ENCODE results near the gene APP. TPM values are rescaled to one million over a fixed set of nuclear protein-coding genes. Genes with fewer than 3 reads are reported as not detected.

Gene APP
- 27.9 TPM for polyA plus RNA-seq (2012; ENCODE audit: missing spikeins)

DNA sequence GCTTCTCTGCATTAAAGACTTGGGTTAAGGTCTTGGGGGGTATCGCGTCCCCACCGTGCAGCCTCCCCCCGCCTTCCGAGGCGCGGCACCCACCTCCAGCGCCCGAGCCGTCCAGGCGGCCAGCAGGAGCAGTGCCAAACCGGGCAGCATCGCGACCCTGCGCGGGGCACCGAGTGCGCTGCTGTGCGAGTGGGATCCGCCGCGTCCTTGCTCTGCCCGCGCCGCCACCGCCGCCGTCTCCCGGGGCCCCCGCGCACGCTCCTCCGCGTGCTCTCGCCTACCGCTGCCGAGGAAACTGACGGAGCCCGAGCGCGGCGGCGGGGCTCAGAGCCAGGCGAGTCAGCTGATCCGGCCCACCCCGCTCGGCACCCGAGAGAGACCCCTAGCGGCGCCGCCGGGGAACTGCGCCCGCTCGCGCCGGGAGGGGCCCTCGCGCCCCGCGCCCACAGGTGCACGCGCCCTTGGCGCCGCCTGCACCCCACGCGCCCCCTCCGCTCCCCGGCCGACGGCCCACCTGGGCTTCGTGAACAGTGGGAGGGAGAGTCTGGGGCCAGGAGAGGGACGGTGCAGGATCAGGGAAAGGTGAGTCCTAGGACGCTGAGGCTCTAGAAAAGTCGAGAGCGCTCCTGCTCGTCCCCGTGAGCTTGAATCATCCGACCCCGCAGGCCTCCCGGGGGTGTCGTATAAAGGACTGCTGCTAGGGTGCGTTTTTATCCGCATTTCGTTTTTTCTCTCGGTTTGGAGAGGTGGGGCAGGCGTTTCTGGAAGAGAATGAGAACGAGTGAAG lies at the start of gene APP:
APP (minus strand) TSS at position 300 of the 787 bp plus-strand sequence; CDS start at position 150, 150 bp downstream.
- DNase-seq (ENCODE audit: insufficient read length) (peak; percentile 95), FAIRE-seq (peak; percentile 92)
- TF ChIP-seq TAF1 (IDR thresholded peaks at IDR 0.05; ENCODE audit: borderline replicate concordance, low read depth, low read length) (peak; percentile 47; the same call in 1 of the 2 replicates), POLR2A (IDR thresholded peaks at IDR 0.05; ENCODE audit: low read depth, low read length) (peak; percentile 53; the same call in 1 of the 2 replicates), POLR2AphosphoS5 (IDR thresholded peaks at IDR 0.05; ENCODE audit: low read depth, low read length) (no peak)

DNA sequence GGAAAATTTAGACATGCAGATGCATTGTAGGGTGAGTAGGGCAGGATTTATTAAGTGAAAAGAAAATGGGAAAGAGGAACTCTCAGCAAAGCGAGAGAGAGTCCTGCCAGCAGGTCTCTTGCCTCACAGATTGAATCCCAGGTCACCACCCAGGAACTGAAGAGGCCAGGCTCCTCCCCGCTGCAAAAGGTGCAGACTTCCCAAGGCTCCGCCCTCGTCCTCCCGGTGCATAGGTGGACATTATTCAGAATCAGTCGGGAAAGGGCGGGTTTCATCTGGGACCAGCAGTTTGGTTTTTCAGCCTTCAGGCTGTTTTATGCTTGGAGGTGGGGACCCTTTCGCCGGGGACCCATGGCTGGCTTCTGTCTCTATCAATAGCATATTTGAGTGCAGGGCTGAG lies 41.6 kb upstream of the APP start:
- FAIRE-seq, result no peak
- no peak for DNase-seq (ENCODE audit: insufficient read length)
- TF ChIP-seq POLR2A (IDR thresholded peaks at IDR 0.05; ENCODE audit: low read depth, low read length), result no peak
- TF ChIP-seq POLR2AphosphoS5 (IDR thresholded peaks at IDR 0.05; ENCODE audit: low read depth, low read length), result no peak
- TF ChIP-seq TAF1 (IDR thresholded peaks at IDR 0.05; ENCODE audit: borderline replicate concordance, low read depth, low read length), result no peak

DNA sequence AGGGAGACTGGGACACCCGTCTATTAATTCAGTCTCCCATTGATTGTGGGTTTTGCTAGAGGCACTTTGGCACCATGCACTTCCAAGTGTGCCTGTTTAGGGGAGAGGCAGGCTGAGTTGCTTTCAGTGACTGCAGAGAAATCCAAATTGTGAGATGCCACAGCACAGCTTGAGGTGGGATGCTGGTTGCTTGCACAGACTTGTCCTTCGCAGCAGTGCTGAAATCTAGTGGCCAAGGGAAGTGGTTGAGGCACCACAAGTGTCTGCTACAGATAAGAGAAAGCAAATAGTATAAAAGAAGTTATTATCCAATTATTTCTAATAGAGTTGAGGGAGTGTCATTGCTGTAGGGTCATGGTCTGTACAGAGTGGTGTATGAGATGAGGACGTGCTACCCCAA lies 40.0 kb upstream of the APP start:
- TF ChIP-seq POLR2A (IDR thresholded peaks at IDR 0.05; ENCODE audit: low read depth, low read length), result no peak
- no peak for TF ChIP-seq POLR2AphosphoS5 (IDR thresholded peaks at IDR 0.05; ENCODE audit: low read depth, low read length)
- TF ChIP-seq TAF1 (IDR thresholded peaks at IDR 0.05; ENCODE audit: borderline replicate concordance, low read depth, low read length), result no peak
- no peak for FAIRE-seq
- no peak for DNase-seq (ENCODE audit: insufficient read length)

DNA sequence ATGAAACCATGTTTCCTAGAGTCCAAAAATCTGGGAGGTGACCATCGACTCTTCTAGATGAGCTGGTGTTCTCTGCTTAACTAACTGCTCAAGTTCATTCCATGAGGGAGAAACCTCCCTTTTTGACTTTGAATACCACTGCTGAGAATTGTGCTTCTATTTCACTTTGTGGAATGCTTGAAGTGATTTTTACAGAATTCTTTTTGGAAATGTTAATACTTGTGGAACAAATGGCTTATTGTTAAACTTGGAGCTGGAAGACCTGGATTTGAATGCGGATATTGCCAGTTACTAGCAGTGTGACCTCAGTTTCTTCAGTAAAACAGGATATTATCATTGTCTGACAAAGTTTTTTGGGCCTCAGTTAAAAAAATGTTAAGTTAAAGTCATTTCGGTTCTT lies 36.5 kb upstream of the APP start:
- no peak for DNase-seq (ENCODE audit: insufficient read length)
- TF ChIP-seq POLR2A (IDR thresholded peaks at IDR 0.05; ENCODE audit: low read depth, low read length), result no peak
- no peak for TF ChIP-seq TAF1 (IDR thresholded peaks at IDR 0.05; ENCODE audit: borderline replicate concordance, low read depth, low read length)
- TF ChIP-seq POLR2AphosphoS5 (IDR thresholded peaks at IDR 0.05; ENCODE audit: low read depth, low read length), result no peak
- FAIRE-seq, result no peak

DNA sequence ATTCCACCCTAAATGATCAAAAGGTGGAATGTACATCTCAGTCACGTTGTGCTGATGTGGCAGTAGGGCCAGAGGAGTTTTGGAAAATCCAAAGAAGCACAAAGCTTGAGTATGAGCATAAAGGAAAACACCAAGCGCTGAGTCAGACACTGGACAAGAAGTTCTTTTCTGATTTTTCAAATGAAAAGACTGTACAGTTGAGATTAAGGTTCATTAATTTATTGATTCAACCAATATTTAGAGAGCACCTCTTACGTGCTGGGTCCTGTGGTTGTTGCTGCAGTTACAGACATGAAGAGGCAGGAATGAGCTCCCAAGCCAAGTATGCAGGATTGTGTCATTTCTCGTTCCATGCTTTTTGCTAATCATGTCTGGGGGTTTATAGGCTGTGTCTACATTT lies 28.9 kb upstream of the APP start:
- no peak for DNase-seq (ENCODE audit: insufficient read length)
- FAIRE-seq, result no peak
- TF ChIP-seq POLR2A (IDR thresholded peaks at IDR 0.05; ENCODE audit: low read depth, low read length) (no peak), TAF1 (IDR thresholded peaks at IDR 0.05; ENCODE audit: borderline replicate concordance, low read depth, low read length) (no peak), POLR2AphosphoS5 (IDR thresholded peaks at IDR 0.05; ENCODE audit: low read depth, low read length) (no peak)

DNA sequence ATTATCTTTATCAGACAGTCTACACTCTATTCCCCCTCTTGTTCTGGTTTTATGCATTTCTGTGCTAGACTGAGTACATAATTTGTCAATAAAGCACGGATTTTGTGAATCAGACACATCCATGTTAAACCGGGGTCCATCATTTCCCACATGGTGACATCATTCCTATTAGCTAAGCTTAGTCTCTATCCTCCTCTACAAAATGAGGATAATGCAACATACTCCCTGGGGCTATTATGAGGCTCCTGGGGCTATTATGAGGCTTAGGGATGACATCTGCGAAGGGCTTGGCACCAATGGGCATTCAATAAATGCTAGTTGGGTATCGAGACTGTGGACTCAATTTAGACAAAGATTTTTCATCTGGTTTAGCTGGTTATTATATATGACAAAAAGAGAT lies 25.1 kb upstream of the APP start:
- no peak for DNase-seq (ENCODE audit: insufficient read length)
- TF ChIP-seq TAF1 (IDR thresholded peaks at IDR 0.05; ENCODE audit: borderline replicate concordance, low read depth, low read length) (no peak), POLR2A (IDR thresholded peaks at IDR 0.05; ENCODE audit: low read depth, low read length) (no peak), POLR2AphosphoS5 (IDR thresholded peaks at IDR 0.05; ENCODE audit: low read depth, low read length) (no peak)
- no peak for FAIRE-seq

DNA sequence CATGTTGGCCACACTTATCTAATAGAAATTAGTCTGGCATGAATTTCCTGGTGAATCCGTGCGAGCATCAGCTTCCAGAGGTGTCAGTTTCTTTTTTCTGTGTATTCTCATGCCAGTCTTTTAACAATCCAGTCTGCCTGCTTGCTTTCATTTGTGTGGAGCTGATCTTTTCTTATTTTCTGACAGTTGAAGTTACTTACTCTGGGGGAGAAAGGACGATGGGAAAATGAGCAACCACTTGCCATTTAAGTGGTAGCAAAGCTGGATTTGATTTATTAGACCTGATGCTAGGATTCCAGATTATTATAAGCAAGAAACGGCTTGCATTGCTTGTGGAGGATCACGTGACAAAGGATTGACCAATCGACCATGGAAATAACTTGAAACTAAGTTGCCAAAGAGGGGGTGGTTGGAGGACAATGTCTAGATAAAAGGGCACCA lies 24.3 kb upstream of the APP start:
- FAIRE-seq (no peak), DNase-seq (ENCODE audit: insufficient read length) (no peak)
- no peak for TF ChIP-seq POLR2AphosphoS5 (IDR thresholded peaks at IDR 0.05; ENCODE audit: low read depth, low read length)

DNA sequence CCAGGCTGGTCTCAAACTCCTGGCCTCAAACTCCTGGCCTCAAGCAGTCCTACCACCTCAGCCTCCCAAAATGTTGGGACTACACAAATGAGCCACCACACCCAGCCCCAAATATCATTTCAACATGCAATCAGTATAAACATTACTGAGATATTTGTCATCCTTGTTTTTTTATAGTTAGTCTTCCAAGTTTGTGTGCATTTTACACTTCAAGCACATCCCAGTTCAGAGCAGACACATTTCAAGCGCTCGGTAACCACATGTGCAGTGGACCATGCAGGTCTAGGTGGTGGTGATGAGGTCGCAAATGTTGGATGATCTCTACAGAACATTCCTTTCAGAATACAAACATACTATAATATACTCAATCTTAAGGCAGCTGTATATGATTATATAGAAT lies 23.8 kb upstream of the APP start:
- TF ChIP-seq POLR2AphosphoS5 (IDR thresholded peaks at IDR 0.05; ENCODE audit: low read depth, low read length) (no peak), POLR2A (IDR thresholded peaks at IDR 0.05; ENCODE audit: low read depth, low read length) (no peak), TAF1 (IDR thresholded peaks at IDR 0.05; ENCODE audit: borderline replicate concordance, low read depth, low read length) (no peak)
- DNase-seq (ENCODE audit: insufficient read length), result no peak
- no peak for FAIRE-seq

DNA sequence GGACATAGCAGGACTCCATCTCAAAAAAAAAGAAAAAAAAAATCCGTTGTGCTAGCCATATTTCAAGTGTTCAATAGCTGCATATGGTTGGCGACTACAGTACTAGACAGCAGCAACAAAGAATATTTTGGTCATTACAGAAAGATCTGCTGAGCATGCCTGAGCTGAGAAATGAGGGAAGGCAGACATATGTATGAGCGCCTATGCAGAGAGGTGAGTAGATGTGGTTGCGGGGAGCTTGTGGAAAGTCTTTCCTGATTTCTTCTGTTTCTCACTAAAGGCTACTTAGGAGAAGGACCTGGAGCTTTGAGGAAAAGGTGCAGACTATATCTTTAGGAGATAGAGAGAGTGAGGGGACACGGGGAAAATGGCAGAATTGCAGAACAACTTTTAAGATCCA lies 21.0 kb upstream of the APP start:
- DNase-seq (ENCODE audit: insufficient read length), result no peak
- no peak for FAIRE-seq
- TF ChIP-seq POLR2AphosphoS5 (IDR thresholded peaks at IDR 0.05; ENCODE audit: low read depth, low read length), result no peak
- TF ChIP-seq POLR2A (IDR thresholded peaks at IDR 0.05; ENCODE audit: low read depth, low read length), result no peak
- TF ChIP-seq TAF1 (IDR thresholded peaks at IDR 0.05; ENCODE audit: borderline replicate concordance, low read depth, low read length), result no peak

DNA sequence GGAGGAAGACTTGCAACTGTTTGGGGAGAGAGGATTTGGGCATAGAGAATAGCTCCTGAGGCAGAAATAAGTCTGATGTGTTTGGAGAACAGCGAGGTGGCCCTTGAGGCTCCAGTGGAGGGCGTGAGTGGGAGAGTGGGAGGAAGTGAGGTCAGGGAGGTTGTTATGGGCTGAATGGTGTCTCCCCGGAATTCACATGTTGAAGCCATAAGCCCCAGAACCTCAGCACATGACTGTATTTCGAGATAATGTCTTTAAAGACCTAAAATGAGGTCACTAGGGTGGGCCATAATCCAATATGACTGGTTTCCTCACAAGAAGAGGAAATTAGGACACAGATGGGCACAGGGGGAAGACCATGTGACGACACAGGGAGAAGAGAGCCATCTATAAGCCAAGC lies 17.9 kb upstream of the APP start:
- TF ChIP-seq POLR2AphosphoS5 (IDR thresholded peaks at IDR 0.05; ENCODE audit: low read depth, low read length), result no peak
- TF ChIP-seq TAF1 (IDR thresholded peaks at IDR 0.05; ENCODE audit: borderline replicate concordance, low read depth, low read length), result no peak
- TF ChIP-seq POLR2A (IDR thresholded peaks at IDR 0.05; ENCODE audit: low read depth, low read length), result no peak
- DNase-seq (ENCODE audit: insufficient read length) (no peak), FAIRE-seq (no peak)

DNA sequence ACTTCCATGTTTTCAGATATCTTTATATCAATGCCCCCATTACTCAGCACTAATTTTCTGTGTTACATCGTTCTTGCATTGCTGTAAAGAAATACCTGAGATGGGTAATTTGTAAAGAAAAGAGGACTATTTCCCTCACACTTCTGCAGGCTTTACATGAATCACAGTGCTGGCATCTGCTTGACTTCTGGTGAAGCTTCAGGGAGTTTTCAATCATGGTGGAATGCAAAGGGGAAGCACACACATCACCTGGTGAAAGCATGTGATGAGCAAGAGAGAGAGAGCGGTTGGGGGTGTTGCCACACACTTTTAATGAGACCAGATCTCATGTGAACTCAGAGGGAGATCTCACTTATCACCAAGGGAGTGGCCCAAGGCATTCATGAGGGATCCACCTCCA lies 14.9 kb upstream of the APP start:
- TF ChIP-seq TAF1 (IDR thresholded peaks at IDR 0.05; ENCODE audit: borderline replicate concordance, low read depth, low read length) (no peak), POLR2A (IDR thresholded peaks at IDR 0.05; ENCODE audit: low read depth, low read length) (no peak), POLR2AphosphoS5 (IDR thresholded peaks at IDR 0.05; ENCODE audit: low read depth, low read length) (no peak)
- DNase-seq (ENCODE audit: insufficient read length), result no peak
- FAIRE-seq, result no peak

DNA sequence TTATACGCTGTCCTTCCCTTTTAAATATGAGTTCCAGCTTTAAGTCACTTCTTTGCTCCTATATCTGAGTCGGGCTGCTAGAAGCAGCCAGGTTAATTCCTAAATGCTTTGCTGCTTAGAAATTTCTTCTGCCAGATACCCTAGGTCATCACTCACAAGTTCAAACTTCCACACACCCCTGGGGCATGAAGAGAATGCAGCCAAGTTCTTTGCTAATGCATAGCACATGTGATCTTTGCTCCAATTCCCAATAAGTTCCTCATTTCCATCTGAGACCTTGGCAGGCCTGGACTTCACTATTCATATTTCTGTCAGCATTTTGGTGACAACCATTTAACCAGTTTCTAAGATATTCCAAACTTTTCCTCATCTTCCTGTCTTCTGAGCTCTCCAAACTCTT lies 14.5 kb upstream of the APP start:
- FAIRE-seq, result no peak

More for the DNA sequence above, 14.5 kb upstream of the APP start:
- TF ChIP-seq POLR2AphosphoS5 (IDR thresholded peaks at IDR 0.05; ENCODE audit: low read depth, low read length) (no peak), POLR2A (IDR thresholded peaks at IDR 0.05; ENCODE audit: low read depth, low read length) (no peak), TAF1 (IDR thresholded peaks at IDR 0.05; ENCODE audit: borderline replicate concordance, low read depth, low read length) (no peak)
- DNase-seq (ENCODE audit: insufficient read length), result no peak
